Nucleus accumbens (tissue), 56 donors: ENCODE results near the gene ASIP.
"Not testable (repeated sequence)": the region's sequence is repeated elsewhere in the genome, so short reads cannot be mapped to it uniquely, and the experiment has no call there.

Experiments used
- DNase-seq, 56 donors: peaks; one replicate each; lab custom pipeline; 2025; lab: John Stamatoyannopoulos, UW

Gene ASIP, protein sequence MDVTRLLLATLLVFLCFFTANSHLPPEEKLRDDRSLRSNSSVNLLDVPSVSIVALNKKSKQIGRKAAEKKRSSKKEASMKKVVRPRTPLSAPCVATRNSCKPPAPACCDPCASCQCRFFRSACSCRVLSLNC

DNA sequence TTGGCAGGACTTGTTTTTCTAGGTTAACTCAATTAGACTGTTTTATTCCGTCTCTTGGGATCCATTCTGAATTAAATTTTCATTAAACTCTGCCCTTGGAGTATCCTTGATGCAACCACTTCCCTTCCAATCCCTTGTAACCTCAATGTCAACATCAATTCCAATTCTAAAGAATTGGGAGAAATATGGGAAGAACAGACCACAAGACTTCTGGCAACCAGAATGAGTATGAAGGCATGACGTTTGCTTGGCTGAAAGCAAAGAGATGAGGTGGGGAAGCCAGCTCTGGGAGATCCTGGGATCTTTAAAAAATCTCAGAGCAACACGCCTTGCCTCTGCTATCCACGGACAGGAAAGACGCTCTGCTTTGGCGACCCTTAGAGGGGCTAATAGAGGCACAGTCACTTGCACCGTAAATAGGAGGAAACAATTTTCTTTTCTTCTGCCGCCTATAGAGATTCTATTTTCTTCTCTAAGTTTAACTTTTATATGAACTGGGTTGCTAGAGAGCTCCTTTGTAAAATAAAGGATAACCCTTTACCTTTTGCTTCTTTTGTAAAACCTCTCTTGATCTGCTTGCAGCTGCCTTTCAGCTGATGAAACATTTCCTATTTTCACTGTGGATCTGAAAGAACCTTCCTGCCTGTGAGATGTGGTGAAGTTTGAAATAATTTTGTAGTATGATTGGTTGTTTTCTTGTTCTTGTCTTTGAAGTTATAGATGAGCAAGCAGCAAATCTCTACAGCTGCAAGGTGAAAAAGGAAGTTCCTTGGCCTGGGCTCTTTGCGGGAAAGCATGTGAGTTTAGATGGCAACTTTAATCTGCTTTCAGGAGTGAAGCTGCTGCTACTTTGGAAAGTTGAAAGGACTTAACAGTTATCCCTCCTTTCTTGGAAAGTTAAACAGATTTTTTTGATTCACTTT, at the start of gene ASIP:
ASIP (plus strand) TSS at position 731 of the 923 bp plus-strand sequence. CDS start 18,952 bp downstream, outside the sequence.
- DNase-seq = no peak

GRCh38 chr20:34193051-34193450, 48.2 kb upstream of the ASIP start:
- no peak for DNase-seq

DNA sequence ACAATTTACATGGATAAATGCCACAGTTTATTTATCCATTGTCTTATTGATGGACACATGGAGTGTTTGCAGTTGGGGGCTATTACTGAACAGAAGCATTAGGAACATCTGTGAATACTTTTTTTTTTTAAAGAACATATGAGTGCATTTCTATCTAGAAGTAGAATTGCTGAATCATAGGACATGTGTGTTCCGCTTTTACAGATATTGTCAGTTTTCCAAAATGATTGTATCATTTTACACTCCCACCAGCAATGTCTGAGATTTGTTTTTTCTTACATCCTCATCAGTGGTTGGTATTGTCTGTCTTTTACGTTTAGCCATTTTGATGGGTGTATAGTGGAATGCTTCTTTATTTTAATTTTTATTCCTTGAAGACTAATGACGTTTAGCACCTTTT, 42.0 kb upstream of the ASIP start:
- no peak for DNase-seq

- DNase-seq = no peak
Observed at GRCh38 chr20:34200023-34200422, 41.2 kb upstream of the ASIP start.

- DNase-seq = no peak
Observed at GRCh38 chr20:34201531-34201930, 39.7 kb upstream of the ASIP start.

- DNase-seq = not testable (repeated sequence)
Observed at GRCh38 chr20:34205172-34205880, 35.9 kb upstream of the ASIP start.

GRCh38 chr20:34209111-34209510, 32.1 kb upstream of the ASIP start:
- DNase-seq = no peak

- DNase-seq = no peak
Observed at GRCh38 chr20:34210271-34210670, 31.0 kb upstream of the ASIP start.

DNA sequence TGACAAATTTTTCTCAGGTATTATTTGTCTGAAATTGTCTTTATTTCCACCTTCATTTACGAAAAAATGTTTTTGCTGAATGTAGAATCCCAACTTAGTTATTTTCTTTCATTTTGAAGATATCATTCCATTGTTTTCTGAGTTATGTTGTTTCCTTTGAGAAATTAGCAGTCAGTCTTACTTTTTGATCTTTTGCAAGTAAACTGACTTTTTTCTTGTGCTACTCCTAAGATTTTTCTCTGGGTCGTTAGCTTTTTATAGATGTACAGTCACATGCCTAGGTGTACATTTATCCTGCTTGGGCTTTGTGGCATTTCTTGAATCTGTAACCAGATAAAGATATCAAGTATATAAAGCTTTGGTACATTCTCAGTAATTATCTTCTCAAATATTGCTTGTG, 29.6 kb upstream of the ASIP start:
- DNase-seq = no peak

DNA sequence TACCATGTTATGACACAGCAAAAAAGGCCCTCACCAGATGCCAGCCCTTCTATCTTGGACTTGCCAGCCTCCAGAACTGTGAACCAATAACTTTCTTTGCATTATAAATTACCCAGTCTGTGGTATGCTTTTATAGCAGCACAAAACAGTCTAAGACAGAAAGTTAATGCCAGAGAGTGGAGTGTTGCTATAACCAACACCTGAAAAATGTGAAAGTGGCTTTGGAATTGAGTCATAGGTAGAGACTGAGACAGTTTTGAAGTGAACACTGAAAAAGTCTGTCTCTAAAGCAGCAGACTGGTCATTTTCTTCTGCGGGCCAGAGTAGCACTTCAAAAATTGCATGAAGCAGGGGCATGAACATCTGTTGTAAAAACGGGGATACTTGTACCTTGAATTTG, 28.0 kb upstream of the ASIP start:
- DNase-seq = no peak

GRCh38 chr20:34215711-34216381, 25.4 kb upstream of the ASIP start:
- DNase-seq = peak in 50 of 56 donors; percentile 3 to 75 (median 36)

- no peak for DNase-seq
Observed at GRCh38 chr20:34216382-34216742, 24.9 kb upstream of the ASIP start.

DNA sequence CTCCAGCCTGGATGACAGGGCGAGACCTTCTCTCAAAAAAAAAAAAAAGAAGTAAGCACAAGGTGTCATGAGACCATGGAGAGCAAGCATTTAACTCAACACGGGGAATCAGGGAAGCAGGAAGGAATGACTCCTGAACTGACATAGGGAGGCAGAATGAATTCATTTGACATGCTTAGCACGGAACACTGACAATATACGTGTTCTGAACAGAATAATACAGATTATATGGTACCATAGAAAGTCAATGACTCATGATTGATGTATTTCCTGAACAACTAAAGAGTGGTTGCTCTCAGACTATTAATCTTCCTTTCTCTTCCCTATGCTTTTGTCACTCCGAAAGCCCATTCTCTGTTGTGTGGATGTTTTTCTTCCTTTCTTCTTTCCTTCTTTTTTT, 20.7 kb upstream of the ASIP start:
- DNase-seq = no peak

GRCh38 chr20:34222208-34222607, 19.0 kb upstream of the ASIP start:
- no peak for DNase-seq

GRCh38 chr20:34224251-34224650, 17.0 kb upstream of the ASIP start:
- DNase-seq = not testable (repeated sequence)

DNA sequence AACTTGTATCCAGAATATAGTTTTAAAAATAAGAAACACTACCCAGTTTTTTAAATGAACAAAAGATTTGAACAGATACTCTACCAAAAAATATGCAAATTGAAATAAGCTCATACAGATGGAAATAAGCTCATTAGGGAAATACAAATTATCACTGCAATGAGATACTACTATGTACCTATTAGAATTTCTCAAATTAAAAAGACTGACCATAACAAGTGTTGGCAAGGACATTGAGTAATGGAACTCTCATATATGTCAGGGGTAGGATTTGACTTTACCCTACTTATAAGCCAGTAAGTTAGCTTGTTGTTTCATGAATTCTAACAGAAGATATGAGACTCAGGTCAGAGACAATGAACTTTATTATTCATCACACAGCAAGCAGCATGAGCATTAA, 9.6 kb upstream of the ASIP start:
- no peak for DNase-seq

DNA sequence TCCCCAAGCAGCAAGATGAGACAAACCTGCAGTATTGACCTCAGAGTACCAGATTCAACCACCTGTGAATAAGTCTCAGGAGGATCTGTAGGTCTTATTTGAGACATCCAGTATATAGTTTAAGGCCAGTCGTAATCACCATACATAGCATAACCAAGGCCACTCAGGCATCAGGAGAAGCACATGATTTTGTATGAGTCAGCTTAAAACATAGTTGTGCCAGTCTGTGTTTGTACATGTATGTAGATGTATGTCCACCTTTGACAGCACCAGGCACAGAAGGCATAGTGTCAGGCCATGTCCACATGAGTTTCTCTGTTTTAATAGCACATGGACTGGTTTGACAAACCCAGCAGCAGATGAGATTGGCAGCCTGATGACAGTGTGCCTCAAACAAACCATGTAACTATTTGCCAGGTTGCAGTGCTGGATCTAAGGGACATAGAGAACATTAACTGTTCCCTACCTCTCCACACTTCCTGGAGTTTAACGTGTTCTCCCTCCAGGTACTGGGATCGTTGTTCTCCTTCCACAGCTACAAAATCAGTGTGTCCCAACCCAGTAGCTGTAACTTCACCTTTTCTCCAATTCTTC, 8.6 kb upstream of the ASIP start:
- DNase-seq = no peak

DNA sequence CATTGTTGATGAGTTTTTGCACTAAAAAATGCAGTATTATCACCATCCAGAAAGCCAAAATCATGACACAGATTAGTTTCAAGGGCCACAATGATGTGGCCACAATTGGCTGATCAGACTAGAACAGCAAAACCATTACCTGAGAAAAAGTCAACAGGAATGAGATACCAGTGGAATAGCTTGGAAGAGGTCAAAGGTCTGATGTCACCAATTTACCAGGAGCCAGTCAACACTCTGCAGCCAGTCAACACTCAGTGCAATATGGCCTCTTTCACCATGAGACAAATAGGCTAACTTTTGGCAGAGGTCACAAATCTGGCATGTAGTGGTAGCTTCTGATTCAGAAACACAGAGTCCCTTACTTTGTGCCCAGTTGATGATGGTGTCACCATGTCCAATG, 7.5 kb upstream of the ASIP start:
- no peak for DNase-seq

GRCh38 chr20:34235875-34236274, 5.3 kb upstream of the ASIP start:
- no peak for DNase-seq

GRCh38 chr20:34237942-34238341, 3.3 kb upstream of the ASIP start:
- no peak for DNase-seq

DNA sequence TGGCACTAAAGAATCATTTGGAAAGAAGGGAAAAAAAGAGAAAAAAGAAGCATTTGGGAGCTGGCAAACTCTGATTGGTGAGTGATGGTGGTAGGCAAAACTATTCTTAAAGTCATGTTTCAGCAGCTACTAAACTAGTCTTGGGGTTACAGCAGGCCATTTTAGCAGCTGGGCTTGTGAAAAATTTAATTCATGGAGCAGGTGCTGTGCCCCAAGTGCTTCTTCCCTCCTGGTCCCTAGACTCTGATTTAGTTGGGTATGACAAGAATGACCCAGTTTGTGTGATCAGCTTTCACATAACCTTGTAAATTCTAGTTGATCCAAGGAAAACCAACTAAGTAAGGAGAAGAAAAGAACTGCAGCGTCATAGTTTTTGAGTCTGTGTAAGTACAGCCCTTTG, 1.1 kb upstream of the ASIP start:
- no peak for DNase-seq
